Activated CD8-positive, alpha-beta memory T cell treated with anti-CD3 and anti-CD28 coated beads, Interleukin-2, amount 10 ng/mL, durations not matched to agents 7 days and 5 days (primary cell): ENCODE data around the gene EFCAB5. TPM values are rescaled to one million over a fixed set of nuclear protein-coding genes. Genes with fewer than 3 reads are reported as not detected.
"Not testable (repeated sequence)": the region's sequence is repeated elsewhere in the genome, so short reads cannot be mapped to it uniquely, and the experiment has no call there.

Experiments
- ATAC-seq: fragments of 150-1000 bp; cut with Tn5 transposase; one replicate; pipeline ENCODE4 v1.10.0; 2021; ENCODE audit warnings: moderate library complexity
- CTCF ChIA-PET: fragments of 350-600 bp; sonication (Branson Sonifier 250); formaldehyde crosslinking; loops from one replicate; lab custom pipeline; 2021; ENCODE audit warnings: antibody characterized with exemption; lab: Charles Lee
- DNase-seq: peaks from one replicate; pipeline ENCODE4 v3.0.0-alpha.2; 2020
- H3K27ac Mint-ChIP-seq: one replicate; pipeline ENCODE4 v1.8.0; 2021; ENCODE audit warnings: mild to moderate bottlenecking, mixed read lengths
- H3K27me3 Mint-ChIP-seq: one replicate; pipeline ENCODE4 v1.8.0; 2021; ENCODE audit warnings: mixed read lengths
- H3K36me3 Mint-ChIP-seq: one replicate; pipeline ENCODE4 v1.8.0; 2021; ENCODE audit warnings: mild to moderate bottlenecking, mixed read lengths
- H3K4me1 Mint-ChIP-seq: one replicate; pipeline ENCODE4 v1.8.0; 2021; ENCODE audit warnings: mixed read lengths
- H3K4me3 Mint-ChIP-seq: one replicate; pipeline ENCODE4 v1.8.0; 2021; ENCODE audit warnings: mild to moderate bottlenecking, moderate library complexity, mixed read lengths
- H3K9me3 Mint-ChIP-seq: one replicate; pipeline ENCODE4 v1.8.0; 2022; ENCODE audit warnings: low read depth, mixed read lengths
- total RNA-seq, 2 experiments: library from RNA; stranded (reverse); gene quantifications; one replicate each; pipeline ENCODE4 v1.2.3, GENCODE V29; 2021

EFCAB5 gene
- total RNA-seq, 2 experiments from 2014 or later, result 0.70 to 1.6 TPM

DNA sequence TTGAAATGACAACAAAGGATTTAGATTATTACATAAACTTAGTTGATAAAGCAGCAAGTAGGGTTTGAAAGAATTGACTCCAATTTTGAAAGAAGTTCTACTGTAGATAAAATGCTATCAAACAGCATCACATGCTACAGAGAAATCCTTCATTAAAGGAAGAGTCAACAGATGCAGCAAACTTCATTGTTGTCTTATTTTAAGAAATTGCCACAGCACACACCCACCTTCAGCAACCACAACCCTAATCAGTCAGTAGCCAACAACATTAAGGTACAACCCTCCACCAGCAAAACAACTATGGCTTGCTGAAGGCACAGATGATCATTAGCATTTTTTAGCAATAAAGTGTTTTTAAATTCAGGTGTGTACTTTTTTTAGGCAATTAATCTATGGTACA, 100.1 kb downstream of the EFCAB5 start:
- Mint-ChIP-seq H3K4me1 (peaks cover 8% of the 10 kb centered on the region), H3K27ac (no peak overlapping the region), H3K4me3 (no peak overlapping the region), H3K36me3 (peaks cover 20% of the 10 kb centered on the region), H3K27me3 (peaks cover 27% of the 10 kb centered on the region), H3K9me3 (no peaks in the 10 kb centered on the region)
- CTCF ChIA-PET, result interaction anchor here (1.1 to 1.7 kb wide), 2 partner anchors 9 to 110 kb away, joined by 3 to 4 read pairs; no protein-coding TSS in a partner anchor
- no peak for ATAC-seq
- no peak for DNase-seq

DNA sequence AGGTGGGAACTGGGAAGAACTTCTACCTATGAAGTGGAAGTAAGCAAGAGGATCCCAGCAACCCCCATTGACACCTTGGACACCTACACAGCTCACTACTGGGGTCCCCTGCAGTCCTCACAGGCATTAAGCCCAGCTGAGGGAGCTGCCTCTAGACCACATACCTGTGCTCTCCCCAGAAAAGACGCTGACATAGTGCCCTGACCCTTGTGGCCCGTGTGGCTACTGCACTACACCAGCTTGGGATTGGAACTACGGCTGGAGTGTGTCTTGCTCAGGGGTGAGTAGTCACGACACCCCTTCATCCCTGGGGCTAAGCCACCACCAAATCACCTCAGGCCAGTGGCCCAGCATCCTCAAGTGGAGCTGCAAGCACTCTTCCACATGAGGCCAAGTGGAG, 120.9 kb downstream of the EFCAB5 start:
- no peak overlapping the region for H3K27ac Mint-ChIP-seq
- CTCF ChIA-PET, result interaction anchor here (1.5 to 3.6 kb wide), 2 partner anchors 10 to 31 kb away, joined by 3 to 12 read pairs; no protein-coding TSS in a partner anchor

DNA sequence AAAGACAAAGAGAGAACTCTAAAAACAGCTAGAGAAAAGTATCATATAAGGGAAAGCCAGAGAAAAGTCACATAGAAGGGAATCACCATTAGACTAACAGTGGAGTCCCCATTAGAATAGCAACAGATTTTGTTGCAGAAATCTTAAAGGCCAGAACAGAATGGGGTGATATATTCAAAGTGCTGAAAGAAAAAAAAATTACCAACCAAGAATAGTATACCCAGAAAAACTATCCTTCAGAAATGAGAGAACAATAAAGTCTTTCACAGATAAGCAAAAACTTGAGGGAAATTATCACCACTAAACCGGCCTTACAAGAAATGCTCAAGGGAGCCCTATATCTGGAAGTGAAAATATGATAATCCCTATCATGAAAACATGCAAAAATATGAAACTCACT, 123.3 kb downstream of the EFCAB5 start:
- Mint-ChIP-seq H3K36me3 (peaks cover 19% of the 10 kb centered on the region), H3K9me3 (peaks cover 20% of the 10 kb centered on the region), H3K4me3 (no peak overlapping the region), H3K4me1 (no peaks in the 10 kb centered on the region), H3K27me3 (peaks cover 36% of the 10 kb centered on the region), H3K27ac (no peak overlapping the region)
- ATAC-seq, result no peak
- no peak for DNase-seq
- CTCF ChIA-PET, result interaction anchor here (0.7 kb wide), 1 partner anchor 244 kb away, joined by 3 read pairs; no protein-coding TSS in a partner anchor

More for the DNA sequence above, 120.9 kb downstream of the EFCAB5 start:
- Mint-ChIP-seq H3K4me3 (no peak overlapping the region), H3K4me1 (no peaks in the 10 kb centered on the region), H3K36me3 (peaks cover 19% of the 10 kb centered on the region), H3K27me3 (peaks cover 42% of the 10 kb centered on the region), H3K9me3 (peaks cover 20% of the 10 kb centered on the region)
- no peak for DNase-seq
- no peak for ATAC-seq

DNA sequence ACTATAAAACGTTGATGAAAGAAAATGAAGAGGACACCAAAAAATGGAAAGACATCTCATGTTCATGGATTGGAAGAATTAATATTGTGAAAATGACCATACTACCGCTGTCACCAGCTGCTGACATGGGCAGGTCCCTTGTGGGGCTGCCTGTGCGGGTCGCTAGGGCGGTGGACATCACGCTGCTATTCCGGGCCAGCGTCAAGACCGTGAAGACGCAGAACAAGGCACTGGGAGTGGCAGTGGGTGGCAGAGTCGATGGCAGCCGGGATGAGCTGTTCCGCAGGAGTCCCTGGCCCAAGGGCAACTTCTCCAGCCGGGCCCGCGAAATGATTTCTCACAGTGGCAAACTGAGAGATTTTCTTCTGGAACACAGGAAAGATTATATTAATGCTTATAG, 127.0 kb downstream of the EFCAB5 start:
- H3K4me1 Mint-ChIP-seq, result no peaks in the 10 kb centered on the region
- H3K36me3 Mint-ChIP-seq, result peaks cover 19% of the 10 kb centered on the region
- H3K4me3 Mint-ChIP-seq, result no peak overlapping the region
- H3K27me3 Mint-ChIP-seq, result peaks cover 45% of the 10 kb centered on the region
- DNase-seq, result no peak
- no peak for ATAC-seq
- peaks cover 20% of the 10 kb centered on the region for H3K9me3 Mint-ChIP-seq
- no peak overlapping the region for H3K27ac Mint-ChIP-seq
- CTCF ChIA-PET, result no interaction called here

DNA sequence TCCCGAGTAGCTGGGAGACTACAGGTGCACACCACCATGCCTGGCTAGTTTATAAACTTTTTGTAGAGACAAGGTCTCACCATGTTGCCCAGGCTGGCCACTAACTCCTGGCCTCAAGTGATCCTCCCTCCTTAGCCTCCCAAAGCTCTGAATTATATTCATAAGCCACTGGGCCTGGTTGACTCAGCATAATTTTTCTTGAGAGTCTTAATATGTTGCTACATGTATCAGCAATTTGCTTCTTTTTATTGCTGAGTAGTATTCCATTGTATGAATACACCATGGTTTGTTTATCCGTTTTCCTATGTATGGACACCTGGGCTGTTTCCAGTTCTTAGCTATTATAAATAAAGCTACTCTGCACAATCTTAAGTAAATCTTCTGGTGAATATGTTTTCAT, 132.8 kb downstream of the EFCAB5 start:
- Mint-ChIP-seq H3K4me1 (no peaks in the 10 kb centered on the region), H3K4me3 (no peak overlapping the region), H3K9me3 (no peaks in the 10 kb centered on the region), H3K27me3 (peaks cover 48% of the 10 kb centered on the region), H3K36me3 (no peaks in the 10 kb centered on the region), H3K27ac (no peak overlapping the region)
- no peak for ATAC-seq
- no peak for DNase-seq
- CTCF ChIA-PET, result interaction anchor here (3.9 kb wide), 1 partner anchor 20 kb away, joined by 17 read pairs; no protein-coding TSS in a partner anchor

DNA sequence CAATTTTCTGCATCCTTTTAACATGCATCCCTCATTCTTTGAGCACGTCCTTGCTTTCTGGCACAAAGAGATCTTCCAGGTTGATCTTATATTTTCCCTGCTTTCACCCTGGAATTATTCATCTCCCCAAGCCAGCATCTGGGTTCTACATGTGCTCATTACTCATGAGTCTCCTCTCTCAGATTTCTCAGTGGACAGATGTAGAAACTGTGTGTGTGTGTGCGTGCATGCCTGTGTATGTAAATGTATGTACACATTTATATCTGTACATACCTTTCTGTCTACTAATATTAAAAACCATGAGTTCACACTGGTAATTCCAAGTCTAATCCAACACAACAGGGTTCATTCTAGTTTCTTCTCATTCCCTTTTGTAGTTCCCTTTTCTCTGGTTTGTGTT, 133.3 kb downstream of the EFCAB5 start:
- DNase-seq, result no peak

DNA sequence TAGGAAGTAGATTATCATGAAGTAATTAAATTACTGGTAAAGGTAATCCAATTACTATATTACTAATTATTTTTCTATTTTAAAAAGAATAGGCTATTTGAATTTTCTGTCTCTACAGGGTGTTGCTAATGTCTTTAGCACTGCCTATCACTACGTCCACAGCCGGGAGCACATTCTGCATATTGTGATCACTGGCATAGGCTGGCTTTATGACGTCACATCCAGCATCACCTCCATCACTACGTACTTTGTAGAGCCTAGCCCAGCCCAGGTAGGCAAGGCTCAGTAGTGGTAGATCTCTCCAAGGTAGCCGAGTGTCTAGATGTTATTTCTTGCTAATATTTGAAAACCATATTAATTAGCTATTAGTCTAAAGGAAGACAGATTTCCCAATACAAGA, 141.3 kb downstream of the EFCAB5 start:
- no peaks in the 10 kb centered on the region for H3K4me1 Mint-ChIP-seq

More for the DNA sequence above, 133.3 kb downstream of the EFCAB5 start:
- no peak for ATAC-seq
- CTCF ChIA-PET, result interaction anchor here (3.9 kb wide), 1 partner anchor 19 kb away, joined by 17 read pairs; no protein-coding TSS in a partner anchor
- Mint-ChIP-seq H3K4me3 (no peak overlapping the region), H3K36me3 (no peaks in the 10 kb centered on the region), H3K9me3 (no peaks in the 10 kb centered on the region), H3K4me1 (no peaks in the 10 kb centered on the region), H3K27ac (no peak overlapping the region), H3K27me3 (peaks cover 52% of the 10 kb centered on the region)

DNA sequence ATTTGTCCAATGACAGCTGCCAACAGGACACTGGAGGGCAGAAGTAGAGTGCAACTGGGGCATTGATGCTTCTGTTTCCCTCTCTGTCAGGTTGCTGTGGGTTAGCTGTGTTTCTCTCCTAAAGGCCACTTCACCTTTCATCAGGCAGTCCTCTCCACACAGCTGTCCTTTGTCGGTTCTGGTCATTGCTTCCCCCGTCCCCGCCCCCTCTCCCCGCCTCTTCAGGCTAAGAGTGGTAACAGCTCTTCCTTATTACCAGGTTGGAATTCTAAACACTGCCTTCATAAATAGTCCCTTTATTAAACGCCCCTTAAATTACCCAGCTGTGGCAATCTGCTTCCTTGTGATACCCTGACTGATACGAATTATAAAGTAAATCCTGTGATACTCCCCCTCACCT, 143.4 kb downstream of the EFCAB5 start:
- CTCF ChIA-PET, result interaction anchor here (1.1 to 2.8 kb wide), 2 partner anchors 10 to 56 kb away, joined by 3 to 20 read pairs; no protein-coding TSS in a partner anchor
- DNase-seq, result no peak
- Mint-ChIP-seq H3K27ac (no peak overlapping the region), H3K27me3 (peaks cover 27% of the 10 kb centered on the region), H3K9me3 (no peaks in the 10 kb centered on the region), H3K36me3 (no peaks in the 10 kb centered on the region), H3K4me3 (no peak overlapping the region), H3K4me1 (no peaks in the 10 kb centered on the region)
- ATAC-seq, result no peak

More for the DNA sequence above, 141.3 kb downstream of the EFCAB5 start:
- Mint-ChIP-seq H3K9me3 (no peaks in the 10 kb centered on the region), H3K4me3 (no peak overlapping the region), H3K27ac (no peak overlapping the region), H3K27me3 (peaks cover 34% of the 10 kb centered on the region), H3K36me3 (no peaks in the 10 kb centered on the region)
- DNase-seq, result no peak
- ATAC-seq, result no peak
- CTCF ChIA-PET, result interaction anchor here (0.9 kb wide), 1 partner anchor 11 kb away, joined by 3 read pairs; no protein-coding TSS in a partner anchor

DNA sequence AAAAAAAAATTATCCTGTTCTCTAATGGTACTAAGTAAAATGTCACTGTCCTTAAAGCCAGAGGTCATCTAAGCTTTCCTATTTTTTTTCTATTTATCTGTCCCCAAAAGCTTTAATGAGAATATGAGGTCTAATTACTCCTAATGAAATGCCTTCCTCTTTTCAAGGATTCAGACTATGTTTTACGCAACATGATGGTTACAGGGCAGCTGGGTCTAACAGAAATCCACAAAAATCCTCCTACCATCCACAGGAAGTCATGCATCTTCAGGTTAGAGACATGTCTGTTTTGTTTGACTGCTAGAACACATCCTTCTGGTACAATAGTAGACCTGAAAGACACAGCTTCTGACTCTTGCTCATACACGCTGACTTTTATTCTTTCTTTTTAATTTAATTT, 145.5 kb downstream of the EFCAB5 start:
- H3K27ac Mint-ChIP-seq, result no peak overlapping the region
- H3K9me3 Mint-ChIP-seq, result no peaks in the 10 kb centered on the region
- H3K4me3 Mint-ChIP-seq, result no peak overlapping the region
- no peaks in the 10 kb centered on the region for H3K36me3 Mint-ChIP-seq
- DNase-seq (no peak), ATAC-seq (no peak)
- CTCF ChIA-PET, result interaction anchor here (0.6 kb wide), 1 partner anchor 533 kb away, joined by 3 read pairs; no protein-coding TSS in a partner anchor
- no peaks in the 10 kb centered on the region for H3K4me1 Mint-ChIP-seq
- peaks cover 31% of the 10 kb centered on the region for H3K27me3 Mint-ChIP-seq

DNA sequence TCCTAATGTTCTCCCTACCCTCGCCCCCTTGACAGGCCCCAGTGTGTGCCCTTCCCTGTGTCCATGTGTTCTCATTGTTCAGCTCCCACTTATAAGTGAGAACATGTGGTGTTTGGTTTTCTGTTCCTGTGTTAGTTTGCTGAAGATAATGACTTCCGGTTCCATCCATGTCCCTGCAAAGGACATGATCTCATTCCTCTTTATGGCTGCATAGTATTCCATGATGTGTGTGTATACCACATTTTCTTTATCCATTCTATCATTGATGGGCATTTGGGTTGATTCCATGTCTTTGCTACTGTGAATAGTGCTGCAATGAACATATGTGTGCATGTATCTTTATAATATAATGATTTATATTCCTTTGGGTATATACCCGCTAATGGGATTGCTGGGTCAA, 146.0 kb downstream of the EFCAB5 start:
- DNase-seq, ATAC-seq, H3K36me3 Mint-ChIP-seq, H3K27ac Mint-ChIP-seq, H3K4me1 Mint-ChIP-seq, H3K4me3 Mint-ChIP-seq, CTCF ChIA-PET, H3K9me3 Mint-ChIP-seq: not testable (repeated sequence)
- H3K27me3 Mint-ChIP-seq, result peaks cover 31% of the 10 kb centered on the region

DNA sequence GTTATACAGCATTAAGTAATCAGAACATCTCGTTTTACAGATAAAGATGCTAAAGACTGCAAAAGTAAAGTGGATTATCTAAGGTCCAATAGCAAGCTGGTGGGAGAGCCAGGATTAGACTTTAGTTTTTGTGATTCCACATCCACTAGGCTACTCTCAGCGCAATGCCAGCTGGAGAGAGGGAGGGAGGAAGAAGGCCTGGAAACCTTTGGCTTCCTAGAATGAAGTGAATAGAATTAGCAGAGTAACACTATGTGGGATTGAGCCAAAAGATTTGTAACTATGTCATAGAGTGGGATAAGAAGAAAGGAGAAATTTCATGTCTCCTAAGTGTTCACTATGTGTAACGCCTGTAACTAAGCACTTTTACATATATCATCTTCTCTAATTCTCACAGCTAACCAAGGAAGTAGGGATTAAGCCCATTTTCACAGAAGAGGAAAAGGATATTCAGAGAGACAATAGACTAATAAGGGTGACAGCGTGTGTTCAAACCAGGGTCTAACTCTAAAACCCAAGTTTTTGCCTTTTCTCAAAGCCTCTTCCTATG, 149.8 kb downstream of the EFCAB5 start:
- ATAC-seq (no peak), DNase-seq (no peak)
- H3K4me3 Mint-ChIP-seq, result no peak overlapping the region
- CTCF ChIA-PET, result interaction anchor here (1.4 to 6.6 kb wide), 4 partner anchors 15 to 245 kb away, joined by 3 to 89 read pairs (median 27); partner anchors contain the start of gene SLC6A4
- peaks cover 7% of the 10 kb centered on the region for H3K4me1 Mint-ChIP-seq
- H3K27me3 Mint-ChIP-seq, result peaks cover 44% of the 10 kb centered on the region
- no peaks in the 10 kb centered on the region for H3K9me3 Mint-ChIP-seq
- no peak overlapping the region for H3K27ac Mint-ChIP-seq
- no peaks in the 10 kb centered on the region for H3K36me3 Mint-ChIP-seq

DNA sequence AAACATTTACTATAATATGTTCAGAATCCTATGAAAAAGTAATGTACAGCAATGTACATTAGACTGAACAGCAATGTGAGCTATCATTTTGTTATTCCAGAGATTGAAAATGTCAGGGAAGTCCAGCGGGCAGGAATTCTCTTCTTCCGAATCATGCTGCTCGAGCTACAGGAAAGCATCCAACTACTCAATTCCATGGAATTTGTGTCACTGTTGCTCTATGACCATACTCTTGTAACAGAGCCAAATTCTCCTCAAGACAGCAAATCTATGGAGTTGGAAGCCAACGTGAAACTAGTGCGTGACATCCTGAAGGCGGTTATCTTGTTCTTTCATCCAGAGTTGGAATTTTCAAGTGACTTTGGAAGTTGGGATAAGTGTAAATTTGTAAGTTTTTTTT, 150.3 kb downstream of the EFCAB5 start:
- Mint-ChIP-seq H3K9me3 (no peaks in the 10 kb centered on the region), H3K36me3 (no peaks in the 10 kb centered on the region), H3K27ac (no peak overlapping the region), H3K27me3 (peaks cover 44% of the 10 kb centered on the region), H3K4me1 (peaks cover 7% of the 10 kb centered on the region), H3K4me3 (no peak overlapping the region)
- no peak for ATAC-seq
- no peak for DNase-seq
- CTCF ChIA-PET, result interaction anchor here (1.4 to 6.6 kb wide), 6 partner anchors 15 to 281 kb away, joined by 3 to 89 read pairs (median 16); partner anchors contain the start of gene SLC6A4

DNA sequence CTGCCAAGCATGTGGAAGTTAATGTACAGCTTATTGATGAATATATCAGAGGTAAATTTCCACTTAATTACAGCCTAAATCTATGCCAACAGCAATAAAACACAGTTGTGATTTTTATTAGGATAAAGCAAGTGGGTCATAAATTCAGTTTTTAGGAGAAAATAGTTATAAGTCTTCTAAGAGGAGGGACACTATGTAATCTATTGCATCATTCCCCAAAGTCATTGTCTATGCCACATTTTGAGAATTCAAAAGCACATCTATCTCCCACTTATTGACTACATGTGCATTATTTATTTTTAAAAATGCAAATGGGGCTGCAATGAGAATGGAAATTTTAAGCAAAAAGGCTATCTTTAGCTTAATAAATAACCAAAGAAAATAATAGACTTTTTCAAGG, 151.5 kb downstream of the EFCAB5 start:
- Mint-ChIP-seq H3K27me3 (peaks cover 42% of the 10 kb centered on the region), H3K27ac (no peak overlapping the region), H3K4me1 (peaks cover 7% of the 10 kb centered on the region), H3K4me3 (no peak overlapping the region), H3K9me3 (no peaks in the 10 kb centered on the region), H3K36me3 (no peaks in the 10 kb centered on the region)
- CTCF ChIA-PET, result interaction anchor here (0.6 to 6.6 kb wide), 37 partner anchors 8 to 487 kb away, joined by 3 to 89 read pairs (median 4); partner anchors contain the start of genes BLMH and SLC6A4
- ATAC-seq, result no peak
- no peak for DNase-seq
